ENCODE measurements around the gene ST7L.

Gene ST7L

DNA sequence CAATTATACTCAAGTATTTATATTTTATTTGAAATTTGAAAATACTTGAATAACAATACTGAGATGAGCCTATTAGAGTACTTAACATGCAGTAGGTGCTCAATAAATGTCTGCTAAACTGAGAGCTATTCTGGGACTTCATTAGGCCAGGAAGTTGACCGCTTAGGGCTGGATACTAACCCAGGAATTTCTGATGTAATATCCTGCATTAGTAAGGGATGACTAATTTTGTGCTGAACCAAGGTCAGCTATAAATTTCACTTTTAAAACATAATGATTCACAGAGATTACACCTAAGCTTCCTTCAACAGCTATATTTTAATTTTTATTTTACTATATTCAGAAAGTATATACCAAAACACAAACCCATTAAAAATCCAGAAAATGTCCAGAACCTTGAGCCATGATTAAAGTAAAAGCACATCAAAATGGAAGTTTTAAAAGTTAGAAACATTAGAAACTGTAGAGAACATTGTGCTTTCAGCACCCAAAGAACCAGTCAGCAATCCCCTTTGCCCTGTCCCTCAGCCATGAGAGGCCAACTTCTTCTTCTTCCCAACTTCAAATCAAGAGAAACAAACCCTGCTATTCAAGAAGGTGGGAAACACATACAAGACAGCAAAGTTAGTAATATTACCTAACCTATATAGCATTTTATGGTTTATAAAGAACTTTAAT lies 74.8 kb downstream of the ST7L start:
- DNase-seq, result peak; percentile 95

- DNase-seq, result no peak
These were observed 76.6 kb downstream of the ST7L start for GRCh38 chr1:112542206-112542973.

GRCh38 chr1:112541299-112541698 lies 77.6 kb downstream of the ST7L start:
- no peak for DNase-seq

GRCh38 chr1:112540226-112540794 lies 78.6 kb downstream of the ST7L start:
- DNase-seq, result peak; percentile 45

DNA sequence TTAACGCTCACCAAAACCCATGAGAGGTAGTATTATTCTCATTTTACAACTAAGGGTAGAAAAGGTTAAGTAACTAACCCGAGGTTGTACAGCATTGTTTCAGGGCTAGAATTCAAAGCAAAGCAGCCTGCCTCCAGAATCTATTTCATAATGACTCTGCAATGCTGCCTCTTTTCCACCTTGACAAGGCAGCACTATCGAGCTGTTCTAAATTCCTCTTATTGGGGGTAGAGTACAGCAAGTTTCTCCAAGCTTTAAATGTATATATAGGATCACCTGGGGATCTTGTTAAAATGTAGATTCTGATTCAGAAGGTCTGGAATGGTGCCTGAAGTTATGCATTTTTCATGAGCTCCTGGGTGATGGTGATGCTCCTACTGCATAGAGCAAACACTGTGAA lies 80.1 kb downstream of the ST7L start:
- no peak for DNase-seq

DNA sequence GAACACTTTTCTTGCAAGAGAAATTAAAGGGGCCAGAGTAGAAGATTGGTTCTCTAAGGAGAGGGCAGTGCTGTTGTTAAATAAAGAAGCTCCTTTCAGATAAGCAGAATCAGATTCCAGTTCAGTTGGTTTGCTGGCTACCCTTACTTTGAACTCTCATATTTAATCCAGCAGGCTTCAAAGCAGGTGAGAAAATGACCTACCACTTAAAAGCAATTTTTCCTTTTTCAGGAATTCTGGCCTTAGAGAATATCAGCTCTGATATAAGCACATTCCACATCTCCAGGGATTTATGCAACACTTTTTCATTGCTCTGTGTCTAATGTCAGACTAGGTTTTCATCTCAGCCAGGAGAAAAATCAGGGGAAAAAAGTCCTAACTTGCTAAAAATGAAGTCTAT lies 81.5 kb downstream of the ST7L start:
- no peak for DNase-seq

DNA sequence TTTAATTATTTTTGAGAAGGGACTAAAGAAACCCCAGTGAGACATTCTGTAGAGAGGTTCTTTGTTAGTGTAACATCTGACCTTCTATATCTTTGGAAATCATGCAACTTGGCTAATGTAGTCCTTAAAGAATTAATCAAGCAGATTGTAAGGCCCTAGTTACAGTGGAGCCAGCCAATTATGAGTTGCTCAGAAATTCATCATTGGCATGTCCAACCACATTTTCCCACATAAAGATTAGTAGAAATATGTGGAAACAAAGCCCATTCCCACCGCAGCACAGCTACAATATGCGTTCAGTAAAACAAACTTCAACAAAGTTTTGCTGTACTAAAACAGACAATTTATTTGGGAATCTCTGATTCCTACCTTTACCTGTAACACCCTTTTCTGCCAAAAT lies 82.4 kb downstream of the ST7L start:
- DNase-seq, result peak; percentile 76

GRCh38 chr1:112533029-112533428 lies 85.9 kb downstream of the ST7L start:
- peak; percentile 92 for DNase-seq

GRCh38 chr1:112532064-112532463 lies 86.9 kb downstream of the ST7L start:
- DNase-seq, result no peak

GRCh38 chr1:112530832-112531231 lies 88.1 kb downstream of the ST7L start:
- DNase-seq, result no peak

- DNase-seq, result peak; percentile 71
These were observed 89.6 kb downstream of the ST7L start for GRCh38 chr1:112529301-112529700.

- peak; percentile 80 for DNase-seq
These were observed 90.9 kb downstream of the ST7L start for GRCh38 chr1:112528076-112528475.

- DNase-seq, result peak; percentile 91
These were observed 91.5 kb downstream of the ST7L start for GRCh38 chr1:112527266-112528010.

DNA sequence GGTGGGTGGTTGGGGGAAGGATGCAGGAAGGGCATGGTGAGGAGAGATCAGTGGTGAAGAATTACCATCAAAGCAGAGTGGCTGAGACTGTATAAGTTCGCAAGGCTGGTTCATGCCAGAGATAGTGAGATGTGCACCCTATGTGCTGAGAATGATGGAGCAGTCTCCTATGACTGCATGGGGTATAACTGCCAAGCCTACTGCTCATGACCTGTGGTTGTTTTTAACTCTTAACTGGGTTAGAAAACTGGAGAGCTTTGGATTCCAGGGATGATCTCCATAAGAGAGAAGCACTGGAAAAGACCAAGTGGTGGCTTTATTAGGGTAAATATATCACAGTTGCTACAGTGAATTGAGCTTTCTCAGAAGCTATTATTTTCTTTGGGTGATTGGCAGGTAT lies 94.0 kb downstream of the ST7L start:
- no peak for DNase-seq

GRCh38 chr1:112524251-112524650 lies 94.7 kb downstream of the ST7L start:
- peak; percentile 88 for DNase-seq

- DNase-seq, result peak; percentile 98
These were observed 96.3 kb downstream of the ST7L start for GRCh38 chr1:112522621-112523020.

DNA sequence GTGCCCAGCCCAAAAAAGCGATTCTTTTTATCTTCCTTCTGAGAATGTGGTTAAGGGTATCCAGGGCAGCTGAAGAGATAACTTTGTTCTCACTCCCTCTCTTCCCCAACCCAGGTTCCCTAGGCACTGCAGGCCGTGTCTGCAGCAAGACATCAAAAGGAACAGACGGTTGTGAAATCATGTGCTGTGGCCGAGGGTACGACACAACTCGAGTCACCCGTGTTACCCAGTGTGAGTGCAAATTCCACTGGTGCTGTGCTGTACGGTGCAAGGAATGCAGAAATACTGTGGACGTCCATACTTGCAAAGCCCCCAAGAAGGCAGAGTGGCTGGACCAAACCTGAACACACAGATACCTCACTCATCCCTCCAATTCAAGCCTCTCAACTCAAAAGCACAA lies 98.8 kb downstream of the ST7L start:
- DNase-seq, result no peak

DNA sequence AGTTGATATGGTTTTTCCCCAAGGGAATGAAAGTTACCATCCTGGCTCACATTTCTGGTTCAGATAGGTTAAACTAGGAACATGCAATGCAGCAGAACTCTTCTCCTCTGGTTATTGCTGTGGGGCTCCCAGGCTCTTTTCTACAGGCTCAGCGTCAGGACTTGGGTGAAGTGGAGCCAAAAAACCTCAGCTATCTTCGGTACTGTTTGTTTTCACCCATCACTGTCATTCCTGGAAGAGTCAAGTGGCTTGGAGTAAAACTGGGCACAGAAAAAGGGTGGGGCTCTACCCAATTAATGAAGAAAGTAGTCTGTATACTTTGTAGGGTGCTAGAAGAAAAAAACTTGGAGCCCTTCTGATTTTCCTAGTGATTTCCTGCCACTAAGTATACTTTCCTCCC lies 100.8 kb downstream of the ST7L start:
- no peak for DNase-seq

- DNase-seq, result no peak
These were observed 101.3 kb downstream of the ST7L start for GRCh38 chr1:112517646-112518045.

- DNase-seq, result no peak
These were observed 101.7 kb downstream of the ST7L start for GRCh38 chr1:112517231-112517630.

GRCh38 chr1:112516141-112516540 lies 102.8 kb downstream of the ST7L start:
- DNase-seq, result no peak

DNA sequence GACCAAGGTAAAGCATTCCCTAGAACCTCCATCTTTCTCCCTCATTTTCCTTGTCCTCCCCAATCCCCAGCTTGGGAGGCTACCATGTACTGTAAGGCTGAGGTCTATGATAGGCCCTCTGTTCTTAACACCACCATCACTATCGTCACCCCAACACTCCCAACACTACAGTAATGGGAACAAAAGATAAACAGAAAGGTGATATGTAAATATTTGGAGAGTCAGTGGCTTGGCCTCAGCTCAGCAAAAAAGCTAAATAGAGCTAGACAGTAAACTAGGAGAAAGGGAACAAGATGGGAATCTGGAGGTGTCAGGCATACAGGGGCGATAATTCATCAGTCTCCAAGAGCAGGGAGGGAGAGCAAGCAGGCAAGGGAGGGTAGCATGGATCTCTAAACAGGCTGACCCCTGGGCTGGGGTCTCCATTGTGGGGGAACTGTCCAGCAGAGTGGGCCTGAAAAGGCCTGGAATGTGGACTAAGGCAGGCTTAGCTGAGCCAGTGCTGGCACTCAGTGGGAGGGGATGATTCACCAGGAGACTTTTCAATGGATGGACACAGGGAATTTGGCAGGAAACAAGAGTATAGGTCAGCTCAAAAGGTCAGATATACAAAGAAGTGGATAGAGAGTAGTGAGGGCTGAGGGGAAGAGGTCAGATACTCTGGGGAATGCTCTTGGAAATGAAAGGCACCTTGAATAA lies 103.5 kb downstream of the ST7L start:
- no peak for DNase-seq

GRCh38 chr1:112514901-112515300 lies 104.0 kb downstream of the ST7L start:
- no peak for DNase-seq

All from fibroblast of skin of right biceps (primary cell).